Embryonic facial prominence (tissue), 1 donor: ENCODE measurements around the gene TRPC4.

Experiments used
- DNase-seq: peaks from one replicate; pipeline ENCODE4 v3.0.0-alpha.2; 2016; ENCODE audit errors: extremely low spot score

TRPC4 gene

GRCh38 chr13:37716420-37717195 lies 153.0 kb downstream of the TRPC4 start:
- DNase-seq, result no peak

- no peak for DNase-seq
Observed at GRCh38 chr13:37715606-37716015, 154.0 kb downstream of the TRPC4 start.

- no peak for DNase-seq
Observed at GRCh38 chr13:37709318-37709717, 160.3 kb downstream of the TRPC4 start.

- DNase-seq, result no peak
Observed at GRCh38 chr13:37707739-37708500, 161.7 kb downstream of the TRPC4 start.

- DNase-seq, result no peak
Observed at GRCh38 chr13:37706041-37706440, 163.5 kb downstream of the TRPC4 start.

- no peak for DNase-seq
Observed at GRCh38 chr13:37701972-37702371, 167.6 kb downstream of the TRPC4 start.

- DNase-seq, result no peak
Observed at GRCh38 chr13:37701306-37701705, 168.3 kb downstream of the TRPC4 start.

- DNase-seq, result no peak
Observed at GRCh38 chr13:37700887-37701286, 168.7 kb downstream of the TRPC4 start.

GRCh38 chr13:37695200-37695599 lies 174.4 kb downstream of the TRPC4 start:
- no peak for DNase-seq

- DNase-seq, result no peak
Observed at GRCh38 chr13:37690361-37690760, 179.2 kb downstream of the TRPC4 start.

- no peak for DNase-seq
Observed at GRCh38 chr13:37686501-37686900, 183.1 kb downstream of the TRPC4 start.

- DNase-seq, result no peak
Observed at GRCh38 chr13:37685206-37685605, 184.4 kb downstream of the TRPC4 start.

GRCh38 chr13:37682496-37682895 lies 187.1 kb downstream of the TRPC4 start:
- no peak for DNase-seq

GRCh38 chr13:37681281-37682032 lies 188.1 kb downstream of the TRPC4 start:
- no peak for DNase-seq

GRCh38 chr13:37680137-37680536 lies 189.4 kb downstream of the TRPC4 start:
- no peak for DNase-seq

GRCh38 chr13:37679043-37679442 lies 190.5 kb downstream of the TRPC4 start:
- DNase-seq, result no peak

GRCh38 chr13:37669845-37670244 lies 199.7 kb downstream of the TRPC4 start:
- no peak for DNase-seq

- no peak for DNase-seq
Observed at GRCh38 chr13:37667702-37668101, 201.9 kb downstream of the TRPC4 start.

GRCh38 chr13:37666036-37666435 lies 203.5 kb downstream of the TRPC4 start:
- DNase-seq, result no peak

GRCh38 chr13:37665420-37665819 lies 204.2 kb downstream of the TRPC4 start:
- DNase-seq, result no peak

- DNase-seq, result no peak
Observed at GRCh38 chr13:37663724-37664123, 205.8 kb downstream of the TRPC4 start.

- DNase-seq, result no peak
Observed at GRCh38 chr13:37662624-37663023, 206.9 kb downstream of the TRPC4 start.
